ENCODE data around the gene CGN. TPM values are rescaled to one million over a fixed set of nuclear protein-coding genes. Genes with fewer than 3 reads are reported as not detected.

CGN gene
- total RNA-seq, 1 donor from 2014 or later: 13.0 TPM

DNA sequence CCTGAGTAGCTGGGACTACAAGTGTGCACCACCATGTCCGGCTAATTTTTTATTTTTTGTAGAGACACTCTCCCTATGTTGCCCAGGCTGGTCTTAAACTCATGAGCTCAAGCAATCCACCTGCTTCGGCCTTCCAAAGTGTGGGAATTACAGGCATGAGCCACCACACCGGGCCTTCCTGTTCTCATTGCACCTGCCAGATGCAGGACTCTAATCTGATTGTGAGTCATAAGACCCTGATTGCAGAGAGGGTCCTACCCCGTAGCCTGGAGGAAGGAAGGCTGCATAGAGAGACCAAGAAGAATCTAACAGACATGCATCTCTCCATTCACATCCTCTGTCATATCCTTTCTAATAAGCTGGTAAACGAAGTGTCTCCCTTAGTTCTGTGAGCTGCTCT is 19.5 kb upstream of the CGN start:
- H3K9me3 ChIP-seq: no peaks in the 10 kb centered on the region
- TF ChIP-seq POLR2AphosphoS5 (IDR thresholded peaks at IDR 0.05; ENCODE audit: insufficient read depth in 1 of 2, low read depth in 1 of 2) (no peak), POLR2A (IDR thresholded peaks at IDR 0.05) (no peak), CTCF (IDR thresholded peaks at IDR 0.05) (no peak)
- H3K27me3 ChIP-seq: no peaks in the 10 kb centered on the region
- H3K4me1 ChIP-seq: no peaks in the 10 kb centered on the region
- no peaks in the 10 kb centered on the region for H3K36me3 ChIP-seq
- no peak overlapping the region for H3K27ac ChIP-seq
- no peak overlapping the region for H3K4me3 ChIP-seq
- intact Hi-C loops (cut with DNase I): no loop called here
- no peak for DNase-seq (ENCODE audit: extremely low spot score in 2 of 2)

DNA sequence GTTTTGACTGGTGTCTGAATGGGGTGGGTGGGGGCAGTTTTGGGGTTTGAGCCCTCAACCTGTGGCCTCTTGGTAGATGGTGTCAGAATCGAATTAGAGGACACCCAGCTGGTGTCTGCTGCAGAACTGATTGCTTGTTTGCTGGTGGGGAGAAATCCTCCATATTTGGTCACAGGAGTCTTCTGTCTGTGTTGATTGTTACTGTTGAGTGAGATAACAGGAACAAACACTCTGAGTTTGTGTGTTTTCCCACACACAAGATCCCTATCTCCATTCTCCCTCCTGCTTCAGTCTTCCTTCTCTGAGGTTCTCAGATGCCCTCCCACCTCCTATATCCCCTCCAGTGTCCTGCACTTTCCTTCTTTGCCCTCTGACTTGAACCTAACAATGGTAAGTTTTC is 19.1 kb upstream of the CGN start:
- no peak overlapping the region for H3K4me3 ChIP-seq
- no peaks in the 10 kb centered on the region for H3K27me3 ChIP-seq
- TF ChIP-seq CTCF (IDR thresholded peaks at IDR 0.05) (no peak), POLR2AphosphoS5 (IDR thresholded peaks at IDR 0.05; ENCODE audit: insufficient read depth in 1 of 2, low read depth in 1 of 2) (no peak), POLR2A (IDR thresholded peaks at IDR 0.05) (no peak)
- intact Hi-C loops (cut with DNase I): no loop called here
- no peaks in the 10 kb centered on the region for H3K4me1 ChIP-seq
- no peak overlapping the region for H3K27ac ChIP-seq
- no peaks in the 10 kb centered on the region for H3K9me3 ChIP-seq
- no peaks in the 10 kb centered on the region for H3K36me3 ChIP-seq
- no peak for DNase-seq (ENCODE audit: extremely low spot score in 2 of 2)

- H3K9me3 ChIP-seq: no peaks in the 10 kb centered on the region
- H3K36me3 ChIP-seq: no peaks in the 10 kb centered on the region
- no peaks in the 10 kb centered on the region for H3K4me1 ChIP-seq
- intact Hi-C loops (cut with DNase I): no loop called here
- H3K27ac ChIP-seq: no peak overlapping the region
- H3K27me3 ChIP-seq: no peaks in the 10 kb centered on the region
- H3K4me3 ChIP-seq: no peak overlapping the region
- DNase-seq (ENCODE audit: extremely low spot score in 2 of 2): no peak
- no peak for TF ChIP-seq POLR2AphosphoS5 (IDR thresholded peaks at IDR 0.05; ENCODE audit: insufficient read depth in 1 of 2, low read depth in 1 of 2)
- no peak for TF ChIP-seq CTCF (IDR thresholded peaks at IDR 0.05)
- TF ChIP-seq POLR2A (IDR thresholded peaks at IDR 0.05): no peak
These were observed 18.1 kb upstream of the CGN start for GRCh38 chr1:151493042-151493441.

- no peaks in the 10 kb centered on the region for H3K9me3 ChIP-seq
- H3K36me3 ChIP-seq: no peaks in the 10 kb centered on the region
- H3K27me3 ChIP-seq: no peaks in the 10 kb centered on the region
- intact Hi-C loops (cut with DNase I): no loop called here
- no peak overlapping the region for H3K27ac ChIP-seq
- H3K4me1 ChIP-seq: no peaks in the 10 kb centered on the region
- no peak overlapping the region for H3K4me3 ChIP-seq
- no peak for DNase-seq (ENCODE audit: extremely low spot score in 2 of 2)
- no peak for TF ChIP-seq CTCF (IDR thresholded peaks at IDR 0.05)
- TF ChIP-seq POLR2AphosphoS5 (IDR thresholded peaks at IDR 0.05; ENCODE audit: insufficient read depth in 1 of 2, low read depth in 1 of 2): no peak
These were observed 16.4 kb upstream of the CGN start for GRCh38 chr1:151494741-151495281.

DNA sequence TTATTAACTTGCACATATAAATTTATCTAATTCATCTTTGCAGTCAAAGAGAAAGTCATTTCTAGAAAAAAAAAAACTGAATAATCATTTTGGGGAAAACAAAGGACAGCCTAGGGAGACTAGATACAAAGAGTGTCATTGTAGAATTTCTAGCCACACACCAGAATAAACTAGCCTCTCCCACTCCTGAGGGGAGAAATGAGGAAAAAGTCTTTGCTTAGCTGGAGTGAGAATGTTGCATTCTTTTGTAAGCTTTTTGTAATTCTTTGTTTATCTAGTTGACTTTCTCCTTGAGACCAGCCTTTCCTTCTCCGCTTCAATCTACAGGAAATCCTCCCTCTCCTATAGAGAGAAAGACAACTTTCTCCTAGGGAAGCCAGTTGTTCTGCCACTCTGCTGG is 15.9 kb upstream of the CGN start:
- H3K36me3 ChIP-seq: no peaks in the 10 kb centered on the region
- no peak for DNase-seq (ENCODE audit: extremely low spot score in 2 of 2)
- no peak for TF ChIP-seq POLR2AphosphoS5 (IDR thresholded peaks at IDR 0.05; ENCODE audit: insufficient read depth in 1 of 2, low read depth in 1 of 2)
- no peak for TF ChIP-seq POLR2A (IDR thresholded peaks at IDR 0.05)
- TF ChIP-seq CTCF (IDR thresholded peaks at IDR 0.05): no peak
- H3K4me1 ChIP-seq: no peaks in the 10 kb centered on the region
- H3K27me3 ChIP-seq: no peaks in the 10 kb centered on the region
- H3K9me3 ChIP-seq: no peaks in the 10 kb centered on the region
- intact Hi-C loops (cut with DNase I): no loop called here
- no peak overlapping the region for H3K4me3 ChIP-seq
- no peak overlapping the region for H3K27ac ChIP-seq

All from vagina (tissue), 2 donors.